K562 (cell line): ENCODE results near the gene C10orf143. TPM values are rescaled to one million over a fixed set of nuclear protein-coding genes. Genes with fewer than 3 reads are reported as not detected.

Source experiments
- DACH1 ChIP-seq: fragments of 450-650 bp; IDR thresholded peaks from 2 replicates; pipeline ENCODE4 v1.6.1; 2018; ENCODE audit not compliant: partially characterized antibody
- GATAD2B ChIP-seq: fragments of 450-650 bp; IDR thresholded peaks from 2 replicates; pipeline ENCODE4 v1.6.1; 2017; ENCODE audit warnings: mild to moderate bottlenecking, borderline replicate concordance
- HMG20A ChIP-seq: fragments of 450-650 bp; formaldehyde crosslinking; conservative IDR thresholded peaks from 2 replicates; pipeline ENCODE4 v1.4.0; 2020; ENCODE audit warnings: mild to moderate bottlenecking, mixed read lengths
- KDM5B ChIP-seq: fragments of 200-600 bp; sonication (generic); IDR thresholded peaks from 2 replicates; pipeline ENCODE4 v1.6.1; 2012; ENCODE audit warnings: low read depth, mild to moderate bottlenecking, moderate library complexity, low read length, control low read depth, inconsistent platforms; ENCODE audit not compliant: insufficient replicate concordance
- MED1 ChIP-seq: sonication (generic); formaldehyde crosslinking; IDR thresholded peaks from 2 replicates; pipeline ENCODE4 v1.8.1; 2023; ENCODE audit warnings: missing genetic modification reagents, borderline replicate concordance
- SFPQ ChIP-seq: fragments of 200-400 bp; formaldehyde crosslinking; IDR thresholded peaks from 2 replicates; pipeline ENCODE4 v1.6.1; 2017; ENCODE audit warnings: mild to moderate bottlenecking, low read depth, low read length, moderate library complexity
- SNAPC5 ChIP-seq: fragments of 250-450 bp; sonication (Bioruptor Pico); IDR thresholded peaks from 2 replicates; pipeline ENCODE4 v1.8.0; 2021; ENCODE audit warnings: moderate library complexity, mild to moderate bottlenecking, inconsistent platforms
- SOX6 ChIP-seq: fragments of 450-650 bp; IDR thresholded peaks from 2 replicates; pipeline ENCODE4 v1.6.1; 2014; ENCODE audit warnings: mild to moderate bottlenecking
- TOE1 ChIP-seq, 2 experiments: fragments of 450-650 bp in 1 of 2; sonication (generic) in 1 of 2; formaldehyde crosslinking in 1 of 2; IDR thresholded peaks; 2 replicates each; pipeline versions ENCODE4 v1.7.1 to v1.8.0; 2016 to 2022; ENCODE audit warnings: borderline replicate concordance in 2 of 2, mild to moderate bottlenecking in 2 of 2, antibody characterized with exemption in 1 of 2, inconsistent platforms in 1 of 2, low read depth in 1 of 2, missing genetic modification reagents in 1 of 2, moderate library complexity in 1 of 2
- TRIM28 ChIP-seq: fragments of 450-650 bp; IDR thresholded peaks from 2 replicates; pipeline ENCODE4 v1.6.1; 2017
- YY1 ChIP-seq, 3 experiments: IDR thresholded peaks; 2 replicates each; pipeline ENCODE4 v1.6.1; 2011; ENCODE audit warnings: low read length in 2 of 3, mild to moderate bottlenecking in 2 of 3, moderate library complexity in 2 of 3, borderline replicate concordance in 1 of 3, control low read depth in 1 of 3, low read depth in 1 of 3; ENCODE audit not compliant: insufficient read depth in 3 of 3, insufficient replicate concordance in 2 of 3, control insufficient read depth in 1 of 3, insufficient read length in 1 of 3; ENCODE audit errors: extremely low read depth in 1 of 3
- ZBTB17 ChIP-seq: fragments of 450-650 bp; formaldehyde crosslinking; IDR thresholded peaks from 2 replicates; pipeline ENCODE4 v1.4.0; 2020; ENCODE audit warnings: mild to moderate bottlenecking
- ZBTB8A ChIP-seq: fragments of 450-650 bp; IDR thresholded peaks from 2 replicates; pipeline ENCODE4 v1.6.1; 2018; ENCODE audit warnings: mild to moderate bottlenecking, moderate library complexity; ENCODE audit not compliant: partially characterized antibody
- ZNF384 ChIP-seq: IDR thresholded peaks from 2 replicates; pipeline ENCODE4 v1.6.1; 2012; ENCODE audit warnings: low read depth, low read length, improper control_type of control experiment
- ZNF75A ChIP-seq: fragments of 450-650 bp; formaldehyde crosslinking; IDR thresholded peaks from 2 replicates; pipeline ENCODE4 v1.4.0; 2020; ENCODE audit warnings: mild to moderate bottlenecking
- ZSCAN32 ChIP-seq: fragments of 450-650 bp; formaldehyde crosslinking; IDR thresholded peaks from 2 replicates; pipeline ENCODE4 v1.4.0; 2020; ENCODE audit warnings: mild to moderate bottlenecking, moderate library complexity
- polyA plus RNA-seq, 8 experiments: library from polyadenylated mRNA; depleted of rRNA in 4 of 8; stranded (reverse) in 5 of 8; unstranded in 3 of 8; fragments of >200 nt; fragmentation: Nextera tagmentation in 2 of 8; fragmentation: Illumina TruSeq in 1 of 8; extraction: Ambion mirVana in 2 of 8; extraction: Trizol in 1 of 8; gene quantifications; 2 replicates each; pipeline versions ENCODE4 v1.2.1 to v1.2.3, GENCODE V29; 2011 to 2014; ENCODE audit warnings: inconsistent platforms in 1 of 8, missing spikeins in 1 of 8
- total RNA-seq, 7 experiments: library from RNA; depleted of rRNA in 6 of 7; stranded (reverse); fragments of >200 nt in 6 of 7; fragmentation: Illumina TruSeq in 2 of 7; extraction: Trizol in 2 of 7; gene quantifications; 2 replicates each; pipeline versions ENCODE4 v1.2.1 to v1.2.3, GENCODE V29; 2011 to 2021; ENCODE audit warnings: low replicate concordance in 1 of 7
- TF ChIP-seq, protein P1 (sequence below): fragments of 250-450 bp; sonication (Bioruptor Pico); IDR thresholded peaks from 2 replicates; pipeline ENCODE4 v1.4.0; 2020; ENCODE audit warnings: borderline replicate concordance
- TF ChIP-seq, protein P2 (sequence below): fragments of 450-650 bp; IDR thresholded peaks from 2 replicates; pipeline ENCODE4 v1.6.1; 2016; ENCODE audit warnings: mild to moderate bottlenecking
- TF ChIP-seq, protein P3 (sequence below): sonication (generic); formaldehyde crosslinking; IDR thresholded peaks from 2 replicates; pipeline ENCODE4 v1.8.0; 2022; ENCODE audit warnings: missing genetic modification reagents, mild to moderate bottlenecking, moderate library complexity, borderline replicate concordance

Gene C10orf143
- total and polyA plus RNA-seq, 9 of the 15 experiments (the other 6 are each of a cell fraction or from before 2014, with no cell fraction given), result 0.07 to 0.42 (median 0.25) TPM; not detected in 2

DNA sequence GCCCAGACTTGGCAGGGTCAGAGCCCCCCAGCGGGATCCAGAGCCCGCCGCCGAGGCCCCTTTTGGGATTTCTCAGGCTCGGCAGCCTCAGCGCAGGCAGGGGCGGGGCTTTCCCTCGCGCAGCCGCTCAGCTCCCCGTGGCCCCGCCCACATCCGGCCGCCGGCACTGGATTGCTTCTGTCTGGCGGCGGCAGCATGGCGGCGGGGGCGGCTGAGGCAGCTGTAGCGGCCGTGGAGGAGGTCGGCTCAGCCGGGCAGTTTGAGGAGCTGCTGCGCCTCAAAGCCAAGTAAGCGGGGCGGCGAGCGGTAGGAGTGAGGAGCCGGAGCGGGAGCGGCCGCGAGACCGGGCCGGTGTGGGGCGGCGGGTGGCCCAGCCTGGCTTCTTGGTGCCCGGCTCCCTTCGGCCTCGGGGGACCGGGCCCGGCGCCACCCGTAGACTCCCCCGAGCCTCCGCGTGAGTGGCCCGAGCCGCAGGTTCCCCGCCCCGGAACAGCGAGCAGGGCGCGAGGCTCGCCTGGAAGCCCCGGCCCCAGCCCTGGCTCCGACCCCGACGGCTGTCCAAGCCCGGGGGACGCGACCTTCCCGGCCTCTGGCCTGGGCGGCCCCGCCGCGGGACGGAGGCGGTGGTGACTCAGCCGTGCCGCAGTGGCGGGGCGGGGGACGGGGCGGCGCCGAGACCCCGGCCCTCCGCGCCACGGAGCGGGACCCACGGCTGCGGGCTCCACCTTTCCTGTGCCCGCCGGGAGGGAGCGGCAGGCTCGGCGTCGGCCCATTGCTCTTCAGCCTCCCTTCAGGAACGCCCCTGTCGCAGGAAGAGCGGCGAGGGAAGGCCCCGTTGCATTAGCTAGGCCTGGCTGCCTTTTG lies 25.8 kb upstream of the C10orf143 start, which contains the start of gene GLRX3 (continued):
- TF ChIP-seq ZBTB8A (no peak), SNAPC5 (CRISPR knock-in tag) (no peak), GATAD2B (no peak), TOE1 (IDR thresholded peaks at IDR 0.05; ENCODE audit: borderline replicate concordance) (0 out of 2 replicates have a peak, but pooled peaks have one; percentile 31), TOE1 (CRISPR knock-in tag; IDR thresholded peaks at IDR 0.05; ENCODE audit: borderline replicate concordance, low read depth) (no peak), YY1 (IDR thresholded peaks at IDR 0.05; ENCODE audit: borderline replicate concordance in 1 of 3, control insufficient read depth in 1 of 3, extremely low read depth in 1 of 3, insufficient read depth in 3 of 3, insufficient read length in 1 of 3, insufficient replicate concordance in 2 of 3, low read depth in 1 of 3, low read length in 2 of 3) (peak; percentile 69 to 94 (median 92)), SOX6 (no peak), TRIM28 (no peak), ZBTB17 (CRISPR knock-in tag) (peak; percentile 99), HMG20A (CRISPR knock-in tag) (no peak), ZNF75A (CRISPR knock-in tag) (no peak), ZSCAN32 (CRISPR knock-in tag) (no peak), KDM5B (no peak), SFPQ (no peak), ZNF384 (no peak), DACH1 (peak; percentile 27), MED1 (no peak)
- TF ChIP-seq, protein P1, sequence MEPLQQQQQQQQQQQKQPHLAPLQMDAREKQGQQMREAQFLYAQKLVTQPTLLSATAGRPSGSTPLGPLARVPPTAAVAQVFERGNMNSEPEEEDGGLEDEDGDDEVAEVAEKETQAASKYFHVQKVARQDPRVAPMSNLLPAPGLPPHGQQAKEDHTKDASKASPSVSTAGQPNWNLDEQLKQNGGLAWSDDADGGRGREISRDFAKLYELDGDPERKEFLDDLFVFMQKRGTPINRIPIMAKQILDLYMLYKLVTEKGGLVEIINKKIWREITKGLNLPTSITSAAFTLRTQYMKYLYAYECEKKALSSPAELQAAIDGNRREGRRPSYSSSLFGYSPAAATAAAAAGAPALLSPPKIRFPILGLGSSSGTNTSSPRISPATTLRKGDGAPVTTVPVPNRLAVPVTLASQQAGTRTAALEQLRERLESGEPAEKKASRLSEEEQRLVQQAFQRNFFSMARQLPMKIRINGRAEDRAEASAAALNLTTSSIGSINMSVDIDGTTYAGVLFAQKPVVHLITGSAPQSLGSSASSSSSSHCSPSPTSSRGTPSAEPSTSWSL (CRISPR knock-in tag), result no peak
- TF ChIP-seq, protein P2, sequence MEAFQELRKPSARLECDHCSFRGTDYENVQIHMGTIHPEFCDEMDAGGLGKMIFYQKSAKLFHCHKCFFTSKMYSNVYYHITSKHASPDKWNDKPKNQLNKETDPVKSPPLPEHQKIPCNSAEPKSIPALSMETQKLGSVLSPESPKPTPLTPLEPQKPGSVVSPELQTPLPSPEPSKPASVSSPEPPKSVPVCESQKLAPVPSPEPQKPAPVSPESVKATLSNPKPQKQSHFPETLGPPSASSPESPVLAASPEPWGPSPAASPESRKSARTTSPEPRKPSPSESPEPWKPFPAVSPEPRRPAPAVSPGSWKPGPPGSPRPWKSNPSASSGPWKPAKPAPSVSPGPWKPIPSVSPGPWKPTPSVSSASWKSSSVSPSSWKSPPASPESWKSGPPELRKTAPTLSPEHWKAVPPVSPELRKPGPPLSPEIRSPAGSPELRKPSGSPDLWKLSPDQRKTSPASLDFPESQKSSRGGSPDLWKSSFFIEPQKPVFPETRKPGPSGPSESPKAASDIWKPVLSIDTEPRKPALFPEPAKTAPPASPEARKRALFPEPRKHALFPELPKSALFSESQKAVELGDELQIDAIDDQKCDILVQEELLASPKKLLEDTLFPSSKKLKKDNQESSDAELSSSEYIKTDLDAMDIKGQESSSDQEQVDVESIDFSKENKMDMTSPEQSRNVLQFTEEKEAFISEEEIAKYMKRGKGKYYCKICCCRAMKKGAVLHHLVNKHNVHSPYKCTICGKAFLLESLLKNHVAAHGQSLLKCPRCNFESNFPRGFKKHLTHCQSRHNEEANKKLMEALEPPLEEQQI, result no peak
- TF ChIP-seq, protein P3, sequence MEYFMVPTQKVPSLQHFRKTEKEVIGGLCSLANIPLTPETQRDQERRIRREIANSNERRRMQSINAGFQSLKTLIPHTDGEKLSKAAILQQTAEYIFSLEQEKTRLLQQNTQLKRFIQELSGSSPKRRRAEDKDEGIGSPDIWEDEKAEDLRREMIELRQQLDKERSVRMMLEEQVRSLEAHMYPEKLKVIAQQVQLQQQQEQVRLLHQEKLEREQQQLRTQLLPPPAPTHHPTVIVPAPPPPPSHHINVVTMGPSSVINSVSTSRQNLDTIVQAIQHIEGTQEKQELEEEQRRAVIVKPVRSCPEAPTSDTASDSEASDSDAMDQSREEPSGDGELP (CRISPR knock-in tag), result peak; percentile 87
